Measurements from ENCODE around the gene ACSF2.

ACSF2 gene

GRCh38 chr17:50440172-50440837 lies 14.3 kb downstream of the ACSF2 start:
- no peak for DNase-seq (ENCODE audit: low read depth)

- no peak for DNase-seq (ENCODE audit: low read depth)
These were observed 15.1 kb downstream of the ACSF2 start for GRCh38 chr17:50440838-50441829.

- DNase-seq (ENCODE audit: low read depth), result no peak
These were observed 17.5 kb downstream of the ACSF2 start for GRCh38 chr17:50443505-50443974.

GRCh38 chr17:50444841-50445715 lies 19.1 kb downstream of the ACSF2 start:
- DNase-seq (ENCODE audit: low read depth), result no peak

DNA sequence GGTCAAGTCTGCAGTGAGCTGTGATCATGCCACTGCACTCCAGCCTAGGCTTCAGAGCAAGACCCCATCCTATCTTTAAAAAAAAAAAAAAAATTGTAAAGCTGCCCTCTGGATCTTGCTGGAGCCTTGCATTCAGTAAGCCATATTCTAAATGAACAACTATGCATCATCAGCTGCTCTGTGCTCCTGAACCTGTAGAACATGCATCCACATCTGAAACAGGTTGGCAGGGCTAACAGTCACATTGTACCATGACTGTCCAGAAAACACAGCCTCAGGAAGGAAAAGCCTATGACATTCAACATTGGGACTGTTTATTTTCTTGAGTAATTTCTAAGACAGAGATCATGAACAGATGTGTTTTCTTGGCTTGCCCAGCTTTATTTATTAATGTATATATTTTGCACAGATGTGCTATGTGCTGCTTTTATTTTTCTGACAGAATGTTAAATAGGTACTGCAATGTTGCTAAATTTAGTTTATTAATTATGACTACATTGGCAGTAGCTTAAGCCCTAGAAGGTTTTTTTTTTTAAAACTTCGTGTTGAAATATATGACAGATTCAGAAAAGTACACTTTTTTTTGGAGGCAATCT lies 19.8 kb downstream of the ACSF2 start:
- no peak for DNase-seq (ENCODE audit: low read depth)

GRCh38 chr17:50447870-50448595 lies 22.0 kb downstream of the ACSF2 start:
- DNase-seq (ENCODE audit: low read depth), result no peak

- no peak for DNase-seq (ENCODE audit: low read depth)
These were observed 22.6 kb downstream of the ACSF2 start for GRCh38 chr17:50448643-50449042.

GRCh38 chr17:50451943-50452629 lies 26.1 kb downstream of the ACSF2 start:
- DNase-seq (ENCODE audit: low read depth), result no peak

GRCh38 chr17:50452630-50453300 lies 26.7 kb downstream of the ACSF2 start:
- no peak for DNase-seq (ENCODE audit: low read depth)

GRCh38 chr17:50453901-50454300 lies 27.9 kb downstream of the ACSF2 start:
- no peak for DNase-seq (ENCODE audit: low read depth)

- no peak for DNase-seq (ENCODE audit: low read depth)
These were observed 31.6 kb downstream of the ACSF2 start for GRCh38 chr17:50457621-50458020.

DNA sequence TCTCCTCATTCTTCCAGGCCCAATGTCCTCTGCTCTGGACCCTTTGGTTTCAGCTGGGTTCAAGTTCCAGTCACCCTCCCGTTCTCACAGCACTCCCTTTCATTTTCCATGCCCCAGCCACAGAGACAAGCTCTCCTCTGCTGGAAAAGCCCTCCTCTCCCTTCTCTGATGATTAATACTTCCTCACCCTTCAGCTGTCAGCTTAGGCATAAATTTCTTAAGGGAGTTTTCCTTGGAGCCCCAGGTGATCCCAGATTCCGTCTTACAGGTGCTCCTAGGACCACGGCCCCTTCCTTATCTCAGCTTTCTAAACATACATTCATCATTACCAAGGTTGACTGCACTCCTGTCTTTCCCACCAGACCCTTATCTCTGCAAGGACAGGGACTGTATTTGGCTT lies 32.3 kb downstream of the ACSF2 start:
- no peak for DNase-seq (ENCODE audit: low read depth)

- no peak for DNase-seq (ENCODE audit: low read depth)
These were observed 33.0 kb downstream of the ACSF2 start for GRCh38 chr17:50458701-50459676.

DNA sequence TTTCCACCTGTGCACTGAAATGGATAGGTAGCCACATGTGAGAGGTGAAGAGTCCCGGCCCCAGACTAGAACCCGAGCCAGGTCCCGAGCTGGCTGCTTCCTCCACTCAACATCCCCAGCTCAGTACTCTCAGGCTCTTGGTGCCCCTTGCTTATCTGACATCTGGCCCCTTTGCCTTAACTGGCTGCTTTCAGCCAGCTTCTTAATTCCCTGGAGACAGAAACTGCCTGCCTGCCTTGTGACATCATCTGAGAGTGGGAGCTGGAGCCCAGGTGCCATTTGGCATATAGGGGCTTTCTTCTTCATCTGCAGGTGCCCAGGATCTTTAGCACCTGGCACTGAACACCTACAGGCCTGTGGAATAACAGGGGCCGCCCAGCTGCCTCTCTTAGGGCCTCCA lies 33.7 kb downstream of the ACSF2 start:
- no peak for DNase-seq (ENCODE audit: low read depth)

- no peak for DNase-seq (ENCODE audit: low read depth)
These were observed 35.0 kb downstream of the ACSF2 start for GRCh38 chr17:50460831-50461526.

DNA sequence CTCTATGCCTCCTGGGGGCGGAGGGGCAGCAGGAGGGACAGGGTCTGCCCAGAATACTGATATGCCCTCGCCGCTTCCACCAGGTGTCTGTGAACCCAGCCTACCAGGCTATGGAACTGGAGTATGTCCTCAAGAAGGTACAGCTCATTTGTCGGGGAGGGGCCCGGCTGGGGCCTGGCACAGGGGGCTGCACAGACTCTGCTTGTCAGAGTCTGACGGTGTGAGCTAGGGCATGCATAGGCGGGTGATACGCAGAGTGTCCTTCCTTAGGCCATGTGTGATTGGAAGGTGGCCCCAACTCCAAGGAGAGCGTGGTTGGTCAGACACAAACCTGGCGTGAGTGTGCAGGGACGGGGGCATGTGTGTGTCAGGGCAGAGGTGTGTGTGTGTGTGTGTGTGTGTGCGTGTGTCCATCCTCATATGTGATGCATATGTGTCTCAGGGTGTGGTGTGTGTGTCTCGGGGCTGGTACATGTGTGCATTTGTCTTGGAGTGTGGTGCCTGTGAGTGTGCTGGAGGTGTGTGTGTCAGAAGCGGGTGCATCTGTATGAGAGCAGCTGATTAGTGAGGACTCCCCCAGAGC lies 35.6 kb downstream of the ACSF2 start:
- no peak for DNase-seq (ENCODE audit: low read depth)

DNA sequence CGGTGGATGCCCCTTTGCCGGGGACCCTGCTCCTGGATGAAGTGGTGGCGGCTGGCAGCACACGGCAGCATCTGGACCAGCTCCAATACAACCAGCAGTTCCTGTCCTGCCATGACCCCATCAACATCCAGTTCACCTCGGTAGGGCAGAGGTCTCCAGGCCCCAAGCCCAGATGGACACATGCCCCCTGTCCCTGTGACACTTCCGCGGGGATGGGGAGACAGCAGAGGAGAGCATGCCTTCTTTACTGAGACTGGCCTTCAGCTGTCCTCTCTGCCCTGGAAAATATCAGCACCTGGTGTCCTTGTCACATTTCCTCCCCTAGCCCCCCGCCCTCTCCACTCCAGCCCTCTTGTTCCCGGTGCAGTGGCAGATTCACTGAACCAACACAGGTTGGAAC lies 36.4 kb downstream of the ACSF2 start:
- DNase-seq (ENCODE audit: low read depth), result no peak

DNA sequence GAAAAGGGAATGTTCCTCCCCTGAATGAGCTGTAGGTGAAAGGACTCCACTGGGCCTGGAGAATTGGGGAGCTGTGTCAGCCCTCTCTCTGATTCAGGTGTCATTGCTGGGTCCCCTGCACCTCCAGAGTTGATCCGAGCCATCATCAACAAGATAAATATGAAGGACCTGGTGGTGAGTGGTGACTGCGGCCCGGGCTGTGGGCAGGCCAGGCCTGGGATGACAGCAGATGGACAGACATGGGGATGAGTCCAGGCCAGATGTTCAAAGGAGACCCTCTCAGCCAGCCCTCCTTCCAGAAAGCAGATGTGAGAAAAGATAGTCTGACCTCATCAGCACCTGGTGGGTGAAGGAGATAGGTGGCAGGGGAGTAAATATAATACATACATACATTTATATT lies 38.1 kb downstream of the ACSF2 start:
- DNase-seq (ENCODE audit: low read depth), result no peak
